GM06990 (cell line): ENCODE data around the gene CIC.

Source experiments
- DNase-seq: peaks from one replicate; pipeline ENCODE4 v3.0.0-alpha.2; 2011; ENCODE audit not compliant: insufficient read length; ENCODE audit errors: extremely low read depth
- H3K27me3 ChIP-seq: replicated peaks from 2 replicates; pipeline ENCODE4 v1.6.0; 2011; ENCODE audit warnings: low read length; ENCODE audit not compliant: control insufficient read depth, insufficient read depth
- H3K36me3 ChIP-seq: 2 replicates; pipeline ENCODE4 v1.5.1; 2011; ENCODE audit warnings: low read length; ENCODE audit not compliant: control insufficient read depth, insufficient read depth
- H3K4me3 ChIP-seq: replicated peaks from 2 replicates; pipeline ENCODE4 v1.5.1; 2011; ENCODE audit warnings: low read depth, mild to moderate bottlenecking, control low read depth, low read length
- CTCF ChIP-seq: IDR thresholded peaks from 2 replicates; pipeline ENCODE4 v1.5.1; 2011; ENCODE audit warnings: low read length, control low read depth, mild to moderate bottlenecking, inconsistent platforms; ENCODE audit not compliant: insufficient read depth, poor library complexity, severe bottlenecking

CIC gene

GRCh38 chr19:42280815-42281145 is 11.7 kb downstream of the CIC start:
- no peaks in the 10 kb centered on the region for H3K27me3 ChIP-seq
- H3K36me3 ChIP-seq, result peaks cover 6% of the 10 kb centered on the region
- H3K4me3 ChIP-seq, result peak overlapping the region; percentile 70
- no peak for DNase-seq
- TF ChIP-seq CTCF, result no peak

GRCh38 chr19:42281146-42281826 is 12.2 kb downstream of the CIC start:
- peak overlapping the region; percentile 70 for H3K4me3 ChIP-seq
- peak; percentile 61 for DNase-seq
- TF ChIP-seq CTCF, result peak; percentile 7

GRCh38 chr19:42281827-42282762 is 13.0 kb downstream of the CIC start:
- peaks cover 5% of the 10 kb centered on the region for H3K36me3 ChIP-seq
- peak; percentile 17 for DNase-seq
- H3K27me3 ChIP-seq, result no peaks in the 10 kb centered on the region
- H3K4me3 ChIP-seq, result peak overlapping the region; percentile 70; the same call in 1 of the 2 replicates
- no peak for TF ChIP-seq CTCF

More at GRCh38 chr19:42281146-42281826, 12.2 kb downstream of the CIC start:
- Histone ChIP-seq H3K36me3 (peaks cover 4% of the 10 kb centered on the region), H3K27me3 (no peaks in the 10 kb centered on the region)

GRCh38 chr19:42282819-42283187 is 13.8 kb downstream of the CIC start:
- Histone ChIP-seq H3K36me3 (peaks cover 9% of the 10 kb centered on the region), H3K27me3 (no peaks in the 10 kb centered on the region), H3K4me3 (peak overlapping the region; percentile 65)
- no peak for DNase-seq
- no peak for TF ChIP-seq CTCF

- TF ChIP-seq CTCF, result no peak
- no peaks in the 10 kb centered on the region for H3K27me3 ChIP-seq
- DNase-seq, result peak; percentile 97
- H3K36me3 ChIP-seq, result peaks cover 10% of the 10 kb centered on the region
- H3K4me3 ChIP-seq, result peak overlapping the region; percentile 65
Observed at GRCh38 chr19:42283188-42284065, 14.4 kb downstream of the CIC start.
